Retinal pigment epithelial cell (primary cell): ENCODE data around the gene GBF1.

Experiments
- DNase-seq: peaks from one replicate; pipeline ENCODE4 v3.0.0-alpha.2; 2010; ENCODE audit warnings: low read depth
- H3K4me3 ChIP-seq: 2 replicates; pipeline ENCODE4 v1.5.1; 2011; ENCODE audit warnings: mild to moderate bottlenecking, low read length, control low read depth, moderate library complexity
- CTCF ChIP-seq: conservative IDR thresholded peaks from 2 replicates; pipeline ENCODE4 v1.5.1; 2011; ENCODE audit warnings: low read depth, low read length, control low read depth, inconsistent platforms

The GBF1 gene

GRCh38 chr10:102392306-102392705 lies 147.0 kb downstream of the GBF1 start:
- no peak for TF ChIP-seq CTCF
- no peak overlapping the region for H3K4me3 ChIP-seq
- DNase-seq = no peak

- TF ChIP-seq CTCF = peak; percentile 85
- no peak for DNase-seq
- H3K4me3 ChIP-seq = peak overlapping the region; percentile 72
These were observed 148.2 kb downstream of the GBF1 start for GRCh38 chr10:102393411-102394078.

GRCh38 chr10:102394079-102394800 lies 148.9 kb downstream of the GBF1 start:
- peak overlapping the region; percentile 72 for H3K4me3 ChIP-seq
- TF ChIP-seq CTCF = no peak
- DNase-seq = peak; percentile 70

GRCh38 chr10:102394801-102395399 lies 149.6 kb downstream of the GBF1 start:
- DNase-seq = no peak
- H3K4me3 ChIP-seq = peak overlapping the region; percentile 72
- TF ChIP-seq CTCF = no peak

- TF ChIP-seq CTCF = no peak
- no peak for DNase-seq
- peak within 1 kb of the TSS; percentile 72 for H3K4me3 ChIP-seq
These were observed 150.3 kb downstream of the GBF1 start, which contains the start of gene NFKB2 for GRCh38 chr10:102395400-102396316. Gene NFKB2 (plus strand): TSS chr10:102395705. CDS start chr10:102395960, 255 bp downstream.

GRCh38 chr10:102396317-102396650 lies 151.0 kb downstream of the GBF1 start:
- peak overlapping the region; percentile 72 for H3K4me3 ChIP-seq
- DNase-seq = no peak
- TF ChIP-seq CTCF = no peak
